Gastrocnemius medialis (tissue), 4 donors: ENCODE measurements around the gene TOMM22.

ENCODE experiments used
- POLR2A ChIP-seq, 2 donors: fragments of 450-650 bp; IDR thresholded peaks; one replicate each; pipeline ENCODE4 v1.6.1; 2017; ENCODE audit warnings: antibody characterized with exemption in 2 of 2, mild to moderate bottlenecking in 2 of 2, moderate library complexity in 2 of 2
- TF ChIP-seq, protein P1 (sequence below), 5 experiments: fragments of 450-650 bp in 3 of 5; fragments of 200-600 bp in 2 of 5; sonication (generic) in 2 of 5; IDR thresholded peaks in 4 of 5; conservative IDR thresholded peaks in 1 of 5; 1 replicate in 4 of 5; 2 replicates in 1 of 5; pipeline ENCODE4 v1.5.1; 2016 to 2019; ENCODE audit warnings: antibody characterized with exemption in 5 of 5, mild to moderate bottlenecking in 3 of 5, moderate library complexity in 3 of 5

DNA sequence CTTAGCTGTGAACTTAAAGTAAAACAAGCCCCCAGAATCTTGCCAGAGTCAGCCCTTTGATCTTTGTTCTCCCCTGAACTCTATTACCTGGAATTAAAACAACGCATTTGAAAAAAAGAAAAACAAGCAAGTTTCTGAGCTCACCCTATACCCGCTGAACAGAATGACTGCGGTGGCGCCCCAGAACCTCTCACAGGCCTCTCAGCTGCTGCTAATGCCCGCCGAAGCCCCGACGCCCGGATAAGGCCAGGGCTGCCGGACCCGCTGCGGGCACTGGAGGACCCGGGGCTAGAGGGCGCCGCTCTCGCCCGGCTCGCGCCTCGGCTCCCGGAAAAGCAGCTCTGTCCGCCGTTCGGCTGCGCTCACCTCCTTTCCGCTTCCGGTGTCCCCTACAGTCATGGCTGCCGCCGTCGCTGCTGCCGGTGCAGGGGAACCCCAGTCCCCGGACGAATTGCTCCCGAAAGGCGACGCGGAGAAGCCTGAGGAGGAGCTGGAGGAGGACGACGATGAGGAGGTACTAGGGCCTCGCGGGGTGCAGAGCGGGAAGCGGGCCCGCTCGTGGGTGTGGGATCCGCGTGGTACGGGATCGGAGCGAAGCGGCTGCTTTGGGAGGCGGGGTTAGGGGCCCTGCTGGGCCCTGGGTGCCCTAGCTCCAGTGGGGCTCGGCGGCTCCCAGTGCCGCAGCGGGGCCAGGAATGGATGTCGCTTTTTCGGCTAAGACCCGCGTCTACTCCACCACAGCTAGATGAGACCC is at the start of gene TOMM22:
- TF ChIP-seq, protein P1, sequence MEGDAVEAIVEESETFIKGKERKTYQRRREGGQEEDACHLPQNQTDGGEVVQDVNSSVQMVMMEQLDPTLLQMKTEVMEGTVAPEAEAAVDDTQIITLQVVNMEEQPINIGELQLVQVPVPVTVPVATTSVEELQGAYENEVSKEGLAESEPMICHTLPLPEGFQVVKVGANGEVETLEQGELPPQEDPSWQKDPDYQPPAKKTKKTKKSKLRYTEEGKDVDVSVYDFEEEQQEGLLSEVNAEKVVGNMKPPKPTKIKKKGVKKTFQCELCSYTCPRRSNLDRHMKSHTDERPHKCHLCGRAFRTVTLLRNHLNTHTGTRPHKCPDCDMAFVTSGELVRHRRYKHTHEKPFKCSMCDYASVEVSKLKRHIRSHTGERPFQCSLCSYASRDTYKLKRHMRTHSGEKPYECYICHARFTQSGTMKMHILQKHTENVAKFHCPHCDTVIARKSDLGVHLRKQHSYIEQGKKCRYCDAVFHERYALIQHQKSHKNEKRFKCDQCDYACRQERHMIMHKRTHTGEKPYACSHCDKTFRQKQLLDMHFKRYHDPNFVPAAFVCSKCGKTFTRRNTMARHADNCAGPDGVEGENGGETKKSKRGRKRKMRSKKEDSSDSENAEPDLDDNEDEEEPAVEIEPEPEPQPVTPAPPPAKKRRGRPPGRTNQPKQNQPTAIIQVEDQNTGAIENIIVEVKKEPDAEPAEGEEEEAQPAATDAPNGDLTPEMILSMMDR (IDR thresholded peaks at IDR 0.05 in 4 of 5, conservative IDR thresholded peaks at IDR 0.05 in 1 of 5): peak in 4 of 5 experiments; percentile 37 to 72 (median 56)
- peak; percentile 54 to 59 for TF ChIP-seq POLR2A (IDR thresholded peaks at IDR 0.05)
